ENCODE data around the gene NOL9. TPM values are rescaled to one million over a fixed set of nuclear protein-coding genes. Genes with fewer than 3 reads are reported as not detected.

The NOL9 gene
- polyA plus RNA-seq, 1 experiment, result 9.5 TPM

- no peaks in the 10 kb centered on the region for H3K27me3 ChIP-seq (ENCODE audit: control insufficient read depth, insufficient read depth, low read length)
- no peaks in the 10 kb centered on the region for H3K36me3 ChIP-seq (ENCODE audit: control insufficient read depth, insufficient read depth, low read length)
- no peak for TF ChIP-seq CTCF (IDR thresholded peaks at IDR 0.05; ENCODE audit: insufficient read depth, low read depth, low read length)
- ChIA-PET POLR2A (no interaction called here), CTCF (interaction anchor here (0.7 to 1.3 kb wide), 4 partner anchors 9 to 57 kb away, joined by 3 to 4 read pairs (median 4); partner anchors contain the start of gene TAS1R1)
- no peak for DNase-seq (ENCODE audit: low read depth)
- H3K4me3 ChIP-seq (ENCODE audit: low read depth, low read length), result no peak overlapping the region
Observed at GRCh38 chr1:6577831-6578525, 23.7 kb upstream of the NOL9 start.

GRCh38 chr1:6574818-6575217 is 20.5 kb upstream of the NOL9 start:
- DNase-seq (ENCODE audit: low read depth), result no peak
- H3K36me3 ChIP-seq (ENCODE audit: control insufficient read depth, insufficient read depth, low read length), result no peaks in the 10 kb centered on the region
- ChIA-PET CTCF (interaction anchor here (4.0 kb wide), 1 partner anchor 20 kb away, joined by 12 read pairs; the partner anchor contains the start of genes NOL9 and TAS1R1), POLR2A (no interaction called here)
- peaks cover 4% of the 10 kb centered on the region for H3K27me3 ChIP-seq (ENCODE audit: control insufficient read depth, insufficient read depth, low read length)
- H3K4me3 ChIP-seq (ENCODE audit: low read depth, low read length), result no peak overlapping the region
- no peak for TF ChIP-seq CTCF (IDR thresholded peaks at IDR 0.05; ENCODE audit: insufficient read depth, low read depth, low read length)

GRCh38 chr1:6574025-6574620 is 19.8 kb upstream of the NOL9 start:
- no peak for DNase-seq (ENCODE audit: low read depth)
- no peak overlapping the region for H3K4me3 ChIP-seq (ENCODE audit: low read depth, low read length)
- POLR2A ChIA-PET, result no interaction called here
- H3K27me3 ChIP-seq (ENCODE audit: control insufficient read depth, insufficient read depth, low read length), result peaks cover 4% of the 10 kb centered on the region
- no peak for TF ChIP-seq CTCF (IDR thresholded peaks at IDR 0.05; ENCODE audit: insufficient read depth, low read depth, low read length)
- no peaks in the 10 kb centered on the region for H3K36me3 ChIP-seq (ENCODE audit: control insufficient read depth, insufficient read depth, low read length)
- CTCF ChIA-PET, result interaction anchor here (4.0 kb wide), 1 partner anchor 20 kb away, joined by 12 read pairs; the partner anchor contains the start of genes NOL9 and TAS1R1

GRCh38 chr1:6572653-6573383 is 18.5 kb upstream of the NOL9 start:
- ChIA-PET CTCF (interaction anchor here (0.7 kb wide), 1 partner anchor 74 kb away, joined by 3 read pairs; no protein-coding TSS in a partner anchor), POLR2A (no interaction called here)
- H3K4me3 ChIP-seq (ENCODE audit: low read depth, low read length), result no peak overlapping the region
- no peak for TF ChIP-seq CTCF (IDR thresholded peaks at IDR 0.05; ENCODE audit: insufficient read depth, low read depth, low read length)
- H3K27me3 ChIP-seq (ENCODE audit: control insufficient read depth, insufficient read depth, low read length), result peaks cover 4% of the 10 kb centered on the region
- no peaks in the 10 kb centered on the region for H3K36me3 ChIP-seq (ENCODE audit: control insufficient read depth, insufficient read depth, low read length)
- no peak for DNase-seq (ENCODE audit: low read depth)

GRCh38 chr1:6570987-6571386 is 16.7 kb upstream of the NOL9 start:
- no peak for DNase-seq (ENCODE audit: low read depth)
- ChIA-PET POLR2A (interaction anchor here (0.6 kb wide), 1 partner anchor 9 kb away, joined by 7 read pairs; the partner anchor contains the start of gene ZBTB48), CTCF (interaction anchor here (1.9 kb wide), 1 partner anchor 16 kb away, joined by 6 read pairs; the partner anchor contains the start of genes NOL9 and TAS1R1)
- no peak for TF ChIP-seq CTCF (IDR thresholded peaks at IDR 0.05; ENCODE audit: insufficient read depth, low read depth, low read length)
- Histone ChIP-seq H3K36me3 (ENCODE audit: control insufficient read depth, insufficient read depth, low read length) (no peaks in the 10 kb centered on the region), H3K4me3 (ENCODE audit: low read depth, low read length) (no peak overlapping the region), H3K27me3 (ENCODE audit: control insufficient read depth, insufficient read depth, low read length) (peaks cover 6% of the 10 kb centered on the region)
